AG20443 (cell line): ENCODE measurements around the gene PCOLCE2.

Experiments used
- DNase-seq: peaks from one replicate; pipeline ENCODE4 v3.0.0; 2012; ENCODE audit warnings: low spot score, mixed read lengths

Gene PCOLCE2

DNA sequence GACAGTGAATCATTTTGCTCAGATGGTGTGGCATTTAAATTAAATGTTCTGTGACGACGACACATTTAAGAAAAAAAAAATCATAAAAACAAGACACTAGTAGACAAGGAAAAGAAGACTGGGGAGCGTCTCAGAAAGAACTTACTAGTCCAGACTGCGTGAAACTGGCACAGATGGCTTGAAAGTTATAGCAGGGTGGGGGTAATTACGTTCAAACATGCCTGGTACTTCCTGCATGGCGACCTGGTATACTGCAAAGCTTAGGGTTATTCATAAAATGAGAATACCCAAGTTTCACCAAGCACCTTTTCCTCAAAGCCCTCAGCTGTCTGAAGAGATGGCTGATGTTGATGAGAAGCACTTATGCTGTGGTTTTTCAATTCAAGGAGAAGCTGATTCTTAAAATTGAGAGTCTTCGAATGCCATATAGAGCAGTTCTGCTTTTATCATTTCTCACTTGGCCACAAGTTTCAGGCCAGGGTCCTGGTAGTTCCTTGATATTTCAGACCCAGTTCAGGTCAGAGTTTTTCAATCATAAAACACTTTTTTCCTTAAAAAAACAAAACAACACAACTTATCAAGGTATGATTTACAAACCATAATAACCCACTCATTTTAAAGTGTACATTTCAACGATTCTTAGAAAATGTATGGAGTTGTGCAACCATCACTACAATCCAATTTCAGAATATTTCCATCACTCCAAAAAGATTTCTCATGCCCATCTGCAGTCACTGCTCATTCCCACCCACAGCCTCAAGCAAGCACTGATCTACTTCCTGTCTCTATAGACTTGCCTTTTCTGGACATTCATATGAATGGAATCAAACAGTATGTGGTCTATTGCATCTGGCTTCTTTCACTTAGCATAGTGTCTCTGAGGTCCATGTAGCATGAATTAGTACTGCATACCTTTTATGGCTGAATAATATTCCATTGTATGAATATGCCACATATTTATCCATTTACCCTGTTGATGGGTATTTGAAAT lies 24.7 kb downstream of the PCOLCE2 start:
- no peak for DNase-seq

DNA sequence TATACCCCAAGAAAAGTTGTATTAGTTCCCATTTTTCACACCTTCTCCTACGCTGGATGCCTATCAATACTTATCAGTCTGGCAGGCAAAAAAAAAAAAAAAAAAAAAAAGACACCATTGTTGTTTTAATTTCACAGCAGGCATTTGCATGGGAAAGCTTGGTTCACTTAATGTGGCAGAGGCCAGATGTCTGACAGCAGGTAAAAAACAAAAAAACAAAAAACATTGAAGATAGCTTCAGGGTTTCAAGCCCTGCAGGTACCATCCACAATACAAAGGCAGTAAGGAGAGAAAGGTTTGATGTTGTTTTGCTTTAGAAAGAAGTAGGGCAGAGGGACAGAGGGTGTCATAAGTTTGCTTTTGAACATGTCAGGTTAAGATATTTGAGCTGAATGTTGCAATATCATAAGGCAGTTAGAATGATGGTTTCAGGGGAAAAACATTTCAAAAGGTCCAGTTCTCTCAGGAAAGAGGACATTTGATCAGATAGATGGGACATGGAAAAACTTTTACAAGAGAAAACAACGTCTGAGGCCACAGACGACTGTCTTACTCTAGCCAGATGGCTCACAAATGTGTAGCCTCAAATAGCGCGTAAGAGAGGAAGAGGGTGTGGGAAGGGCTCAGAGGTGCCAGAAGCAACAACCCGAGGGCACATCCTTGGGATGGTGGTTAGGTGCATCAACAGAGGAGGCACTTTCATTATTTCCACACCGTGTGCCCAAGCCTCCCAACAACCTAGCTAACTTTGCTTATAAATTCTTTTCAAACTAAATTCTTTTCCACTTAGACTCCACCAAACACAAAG lies 25.7 kb downstream of the PCOLCE2 start:
- DNase-seq: peak; percentile 73

DNA sequence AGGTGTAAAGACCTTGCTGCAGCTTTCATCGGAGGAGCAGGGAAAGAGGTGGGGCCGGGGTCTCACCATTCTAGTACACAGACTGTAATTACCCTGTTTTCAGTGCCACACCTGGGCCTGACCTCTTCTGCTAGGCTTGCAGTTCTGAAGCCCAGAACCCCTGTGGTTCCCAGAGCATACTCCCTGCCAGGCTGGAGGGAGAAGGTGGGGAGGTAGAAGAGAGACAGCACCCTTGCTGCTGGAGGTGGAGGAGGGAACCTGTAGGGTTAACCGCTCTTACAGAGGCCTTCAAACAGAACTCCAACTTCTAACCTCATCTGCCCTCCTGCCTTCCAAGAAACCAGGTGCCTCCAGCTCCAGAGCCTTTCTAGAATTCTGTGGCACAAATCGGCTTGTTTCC lies 27.0 kb downstream of the PCOLCE2 start:
- DNase-seq: no peak

DNA sequence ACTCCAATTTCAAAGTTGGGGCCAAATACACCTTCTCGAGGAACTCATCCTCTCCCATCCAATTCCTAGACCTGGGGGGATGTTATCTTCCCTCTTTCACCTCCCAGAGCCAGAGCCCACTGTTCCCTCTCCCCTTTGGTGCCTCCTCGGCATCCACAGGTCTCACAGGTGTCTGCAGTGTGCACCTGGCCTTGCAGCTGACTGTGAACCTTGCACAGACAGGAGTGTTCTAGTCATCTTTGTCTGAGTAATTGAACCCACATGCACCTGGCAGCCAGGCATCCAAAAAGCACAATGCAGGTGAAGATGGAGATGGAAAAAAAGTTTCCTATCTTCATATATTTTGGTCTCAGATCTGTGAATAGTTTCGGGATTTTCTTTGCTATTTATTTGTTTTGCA lies 30.8 kb downstream of the PCOLCE2 start:
- no peak for DNase-seq

DNA sequence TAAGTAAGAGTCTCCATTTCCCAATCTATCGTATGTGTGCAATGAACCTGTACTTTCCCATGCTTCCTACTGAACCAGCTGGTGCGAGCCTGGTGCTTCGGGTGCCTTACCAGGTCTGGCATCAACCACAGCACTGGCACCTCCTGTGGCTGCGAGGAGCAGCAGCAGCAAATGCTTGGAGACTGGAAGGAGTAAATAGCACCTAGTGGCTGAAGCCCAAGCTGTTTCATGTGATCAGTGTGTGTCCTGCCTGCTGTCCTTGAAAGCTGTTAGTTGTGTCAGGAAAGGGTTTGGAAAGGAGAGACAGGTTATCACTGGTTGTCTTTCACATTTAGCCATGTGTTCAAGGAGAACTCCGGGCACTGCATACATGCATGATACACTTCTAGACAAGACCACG lies 31.8 kb downstream of the PCOLCE2 start:
- DNase-seq: no peak

DNA sequence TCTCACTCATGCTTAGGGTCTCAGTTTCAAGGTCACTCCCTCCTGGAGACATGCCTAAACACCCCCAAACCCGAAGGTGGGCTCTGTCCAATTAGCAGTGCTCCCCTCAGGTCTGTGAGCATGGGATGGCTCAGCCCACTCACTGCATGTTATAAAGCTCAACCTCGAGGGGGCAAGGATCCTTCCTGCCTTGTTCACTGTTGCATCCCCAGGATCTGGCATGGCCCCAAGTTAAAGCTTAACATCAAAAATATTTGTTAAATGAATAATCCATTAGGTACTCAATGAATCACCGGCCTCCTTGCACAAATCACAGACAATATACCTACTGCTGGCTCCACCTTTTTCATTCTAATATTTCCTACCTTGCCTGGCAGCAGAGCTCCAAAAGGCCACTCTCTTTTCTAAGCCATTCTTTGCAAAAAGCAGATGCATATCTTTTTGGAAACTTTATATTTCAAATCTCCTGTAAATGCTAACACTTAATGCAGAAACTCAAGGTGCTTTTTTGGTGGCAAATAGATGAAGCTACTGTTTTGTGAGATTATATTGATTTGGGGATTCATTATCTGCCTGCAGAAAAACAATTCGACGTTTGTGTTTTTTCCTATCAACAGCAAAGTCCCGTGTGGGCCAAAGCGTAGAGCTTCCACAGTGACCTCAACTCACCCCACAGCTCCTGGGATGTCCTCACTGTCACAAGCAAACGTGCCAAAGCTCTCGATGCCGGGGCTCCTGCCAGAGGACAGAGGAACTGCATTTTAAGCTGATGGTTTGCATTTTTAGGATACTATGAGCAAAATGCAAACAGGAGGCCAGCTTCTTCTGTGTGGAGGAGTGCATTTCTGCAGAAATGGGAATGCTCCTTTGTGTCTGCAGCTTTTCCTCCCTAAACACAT lies 35.4 kb downstream of the PCOLCE2 start:
- DNase-seq: peak; percentile 20

DNA sequence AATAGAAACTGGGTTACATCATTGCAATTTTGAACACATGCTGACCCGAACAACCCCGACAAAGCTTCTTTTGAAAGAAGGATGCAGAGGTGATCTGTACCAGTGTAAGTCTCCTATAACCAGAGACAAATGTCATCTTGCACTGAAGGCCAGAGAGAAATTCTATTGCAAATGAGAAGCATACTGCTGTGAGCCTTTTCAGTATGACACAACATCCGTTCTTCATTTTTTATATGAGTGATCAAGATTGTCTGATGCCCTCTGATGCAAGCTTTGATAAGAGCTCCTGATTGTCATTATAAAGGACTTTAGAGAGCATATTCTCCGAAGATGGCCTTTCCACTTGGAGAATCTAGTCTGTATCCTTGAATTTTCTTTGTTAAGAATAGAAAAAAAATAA lies 36.9 kb downstream of the PCOLCE2 start:
- DNase-seq: no peak

DNA sequence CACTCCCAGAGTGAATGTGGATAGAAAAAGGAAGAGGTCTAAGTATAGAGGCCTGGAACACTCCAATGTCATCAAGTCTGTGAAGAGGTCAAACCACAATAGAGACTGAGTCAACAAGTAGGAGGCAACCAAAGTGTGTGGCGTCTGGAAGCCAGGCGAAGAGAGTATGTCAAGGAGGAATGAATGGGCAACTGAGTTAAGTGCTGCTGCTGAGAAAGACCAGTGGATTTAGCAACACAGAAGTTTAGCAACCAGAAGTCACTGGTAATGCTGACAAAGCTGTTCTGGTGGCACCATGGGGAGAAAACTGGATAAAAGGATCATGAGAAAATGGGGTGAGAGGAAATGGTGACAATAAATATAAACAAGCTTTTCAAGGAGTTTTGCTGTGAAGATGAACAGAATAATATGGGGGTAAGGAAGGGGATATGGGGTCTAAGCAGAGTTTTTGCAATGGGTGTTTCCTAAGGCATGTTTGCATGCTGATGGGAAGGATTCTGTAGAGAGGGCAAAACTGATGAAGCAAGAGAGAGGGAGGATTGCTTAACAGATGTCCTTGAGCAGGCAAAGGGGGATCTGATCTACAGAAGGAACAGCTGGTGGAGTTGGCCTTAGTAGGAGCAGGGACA lies 38.4 kb downstream of the PCOLCE2 start:
- DNase-seq: peak; percentile 84

- no peak for DNase-seq
Measured at GRCh38 chr3:142849148-142849547, 39.7 kb downstream of the PCOLCE2 start.

GRCh38 chr3:142846779-142847577 lies 41.9 kb downstream of the PCOLCE2 start:
- DNase-seq: no peak

- peak; percentile 51 for DNase-seq
Measured at GRCh38 chr3:142844339-142844977, 44.4 kb downstream of the PCOLCE2 start.

DNA sequence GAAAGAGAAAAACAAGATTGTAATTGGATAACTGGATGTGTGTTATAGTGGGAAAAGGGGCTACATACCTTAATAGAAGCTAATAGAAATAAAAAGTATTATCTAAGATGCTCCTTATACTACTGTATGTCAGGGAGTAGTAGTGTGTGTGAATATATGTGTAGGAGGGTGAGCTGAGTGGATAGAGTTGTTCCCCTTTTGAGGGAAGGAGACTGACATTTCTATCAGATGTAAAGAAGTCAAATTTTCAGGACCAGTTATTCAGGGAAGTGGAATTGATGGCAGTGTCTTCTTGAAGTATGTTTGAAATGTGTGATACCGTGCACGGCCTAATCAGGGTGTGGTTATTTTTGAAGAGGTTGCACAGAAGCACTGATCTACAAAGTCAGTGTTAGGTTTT lies 49.1 kb downstream of the PCOLCE2 start:
- DNase-seq: no peak

- no peak for DNase-seq
Measured at GRCh38 chr3:142837526-142837925, 51.4 kb downstream of the PCOLCE2 start.

DNA sequence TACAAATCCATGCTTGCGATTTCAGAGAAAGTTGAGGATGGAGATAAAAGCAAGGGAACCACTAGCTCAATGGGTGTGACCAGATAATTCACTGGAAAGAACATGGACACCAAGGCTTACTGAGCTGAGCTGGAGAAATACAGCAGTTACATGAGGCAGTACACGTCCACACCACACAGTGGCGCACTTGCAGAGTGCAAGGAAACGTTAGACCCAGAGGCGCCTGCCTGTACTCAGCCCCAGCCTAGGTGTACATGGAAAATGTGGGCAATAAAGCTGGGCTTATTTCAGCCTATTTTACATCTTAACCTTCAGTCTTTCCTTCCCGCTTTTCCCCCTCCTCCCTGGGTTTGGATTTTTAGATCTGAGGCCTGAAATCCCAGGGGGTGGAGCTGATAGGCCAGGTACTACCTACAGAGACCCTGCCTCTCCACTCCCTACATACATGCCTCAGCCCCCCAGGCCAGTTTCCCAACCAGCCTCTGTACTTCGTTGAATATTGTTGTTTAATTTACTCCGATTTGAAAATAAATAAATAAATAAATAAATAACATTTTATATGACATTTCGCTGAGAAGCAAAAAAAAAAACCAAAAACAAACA lies 60.1 kb downstream of the PCOLCE2 start:
- DNase-seq: peak; percentile 90

- DNase-seq: no peak
Measured at GRCh38 chr3:142819179-142819578, 69.7 kb downstream of the PCOLCE2 start.

DNA sequence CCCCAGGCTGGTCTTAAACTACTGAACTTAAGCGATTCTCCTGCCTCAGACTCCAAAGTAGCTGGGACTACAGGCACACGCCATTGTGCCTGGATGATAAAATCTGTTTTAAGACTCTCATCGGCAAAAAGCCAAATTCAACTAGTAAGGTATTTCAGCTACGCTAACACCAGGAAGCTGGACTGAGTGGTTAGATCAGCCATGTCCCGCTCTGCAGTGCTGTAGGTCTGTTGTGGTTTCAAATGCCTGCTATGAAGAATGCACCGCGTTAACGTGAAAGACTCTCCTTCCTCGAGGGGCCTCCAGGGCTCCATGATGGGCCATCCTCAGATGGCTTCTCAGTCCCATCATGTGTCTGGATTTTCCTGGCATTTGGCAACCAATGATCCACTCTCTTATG lies 70.2 kb downstream of the PCOLCE2 start:
- no peak for DNase-seq

GRCh38 chr3:142817897-142818296 lies 71.0 kb downstream of the PCOLCE2 start:
- DNase-seq: no peak

- DNase-seq: no peak
Measured at GRCh38 chr3:142817356-142817755, 71.5 kb downstream of the PCOLCE2 start.

- no peak for DNase-seq
Measured at GRCh38 chr3:142815803-142816202, 73.1 kb downstream of the PCOLCE2 start.

- no peak for DNase-seq
Measured at GRCh38 chr3:142809259-142809658, 79.6 kb downstream of the PCOLCE2 start.
